Osteocyte (in vitro differentiated cells): ENCODE measurements around the gene LMBR1. TPM values are rescaled to one million over a fixed set of nuclear protein-coding genes. Genes with fewer than 3 reads are reported as not detected.
"Not testable (repeated sequence)": the region's sequence is repeated elsewhere in the genome, so short reads cannot be mapped to it uniquely, and the experiment has no call there.

Experiments
- DNase-seq: peaks from one replicate; pipeline ENCODE4 v3.0.0; 2021; ENCODE audit warnings: mixed read lengths; ENCODE audit not compliant: unreplicated experiment; ENCODE audit errors: extremely low spot score
- H3K27ac Mint-ChIP-seq: one replicate; pipeline ENCODE4 v1.8.0; 2021; ENCODE audit warnings: mild to moderate bottlenecking, mixed read lengths; ENCODE audit not compliant: unreplicated experiment
- H3K27me3 Mint-ChIP-seq: one replicate; pipeline ENCODE4 v1.8.0; 2021; ENCODE audit warnings: mixed read lengths; ENCODE audit not compliant: unreplicated experiment
- H3K36me3 Mint-ChIP-seq: one replicate; pipeline ENCODE4 v1.8.0; 2021; ENCODE audit warnings: mixed read lengths; ENCODE audit not compliant: unreplicated experiment
- H3K4me1 Mint-ChIP-seq: one replicate; pipeline ENCODE4 v1.8.0; 2021; ENCODE audit warnings: mixed read lengths; ENCODE audit not compliant: unreplicated experiment
- H3K4me3 Mint-ChIP-seq: one replicate; pipeline ENCODE4 v1.8.0; 2021; ENCODE audit warnings: mild to moderate bottlenecking, moderate library complexity, mixed read lengths; ENCODE audit not compliant: unreplicated experiment
- H3K9me3 Mint-ChIP-seq: one replicate; pipeline ENCODE4 v1.8.0; 2021; ENCODE audit warnings: mixed read lengths; ENCODE audit not compliant: unreplicated experiment
- CTCF ChIP-seq: fragments of 200-600 bp; sonication (generic); IDR thresholded peaks from 2 replicates; pipeline ENCODE4 v1.5.0; 2021; ENCODE audit warnings: antibody characterized with exemption, mild to moderate bottlenecking, moderate library complexity
- total RNA-seq: library from RNA; stranded (reverse); gene quantifications from 2 replicates; pipeline ENCODE4 v1.2.1, GENCODE V29; 2021

Gene LMBR1
- total RNA-seq, 1 donor from 2014 or later: 55.8 TPM

- H3K27me3 Mint-ChIP-seq: peaks cover 21% of the 10 kb centered on the region
- H3K4me3 Mint-ChIP-seq: no peak overlapping the region
- no peak for DNase-seq
- no peaks in the 10 kb centered on the region for H3K9me3 Mint-ChIP-seq
- H3K36me3 Mint-ChIP-seq: no peaks in the 10 kb centered on the region
- peak; percentile 17 for TF ChIP-seq CTCF
- peaks cover 3% of the 10 kb centered on the region for H3K4me1 Mint-ChIP-seq
- no peak overlapping the region for H3K27ac Mint-ChIP-seq
These were observed 242.9 kb downstream of the LMBR1 start for GRCh38 chr7:156650042-156650441.

GRCh38 chr7:156647330-156647729 is 245.7 kb downstream of the LMBR1 start:
- not testable (repeated sequence) for H3K27ac Mint-ChIP-seq, H3K4me1 Mint-ChIP-seq, H3K9me3 Mint-ChIP-seq, H3K4me3 Mint-ChIP-seq, H3K36me3 Mint-ChIP-seq, DNase-seq
- H3K27me3 Mint-ChIP-seq: peaks cover 28% of the 10 kb centered on the region

- H3K4me3 Mint-ChIP-seq: no peak overlapping the region
- peaks cover 14% of the 10 kb centered on the region for H3K27me3 Mint-ChIP-seq
- no peak overlapping the region for H3K27ac Mint-ChIP-seq
- peaks cover 22% of the 10 kb centered on the region for H3K4me1 Mint-ChIP-seq
- peaks cover 11% of the 10 kb centered on the region for H3K9me3 Mint-ChIP-seq
- peaks cover 3% of the 10 kb centered on the region for H3K36me3 Mint-ChIP-seq
- no peak for TF ChIP-seq CTCF
- no peak for DNase-seq
These were observed 250.5 kb downstream of the LMBR1 start for GRCh38 chr7:156642306-156643045.

- H3K4me1 Mint-ChIP-seq: peaks cover 22% of the 10 kb centered on the region
- peak overlapping the region; percentile 86 for H3K27ac Mint-ChIP-seq
These were observed 252.0 kb downstream of the LMBR1 start for GRCh38 chr7:156640949-156641485.

GRCh38 chr7:156640257-156640948 is 252.6 kb downstream of the LMBR1 start, which contains the start of gene RNF32:
Gene RNF32 (plus strand): TSS chr7:156640774. CDS start chr7:156643878, 3,104 bp downstream.
- DNase-seq: peak; percentile 99
- Mint-ChIP-seq H3K27me3 (peaks cover 7% of the 10 kb centered on the region), H3K9me3 (peaks cover 17% of the 10 kb centered on the region), H3K4me3 (peak within 1 kb of the TSS; percentile 87), H3K36me3 (peaks cover 6% of the 10 kb centered on the region), H3K27ac (peak within 1 kb of the TSS; percentile 86), H3K4me1 (peaks cover 22% of the 10 kb centered on the region)
- TF ChIP-seq CTCF: no peak

More at GRCh38 chr7:156640949-156641485, 252.0 kb downstream of the LMBR1 start:
- peaks cover 17% of the 10 kb centered on the region for H3K9me3 Mint-ChIP-seq
- peak overlapping the region; percentile 87 for H3K4me3 Mint-ChIP-seq
- DNase-seq: no peak
- H3K36me3 Mint-ChIP-seq: peaks cover 6% of the 10 kb centered on the region
- TF ChIP-seq CTCF: no peak
- peaks cover 9% of the 10 kb centered on the region for H3K27me3 Mint-ChIP-seq
